GM21825 (cell line): ENCODE data around the gene TMIE.

ENCODE experiments used
- ATAC-seq: cut with Tn5 transposase; IDR thresholded peaks from one replicate; pipeline ENCODE4 v1.9.1; 2021; ENCODE audit warnings: mild to moderate bottlenecking, moderate library complexity; ENCODE audit not compliant: unreplicated experiment

TMIE gene

GRCh38 chr3:46706771-46707582 is 5.8 kb downstream of the TMIE start:
- ATAC-seq: no peak

- no peak for ATAC-seq
Observed at GRCh38 chr3:46707601-46708011, 6.4 kb downstream of the TMIE start.

DNA sequence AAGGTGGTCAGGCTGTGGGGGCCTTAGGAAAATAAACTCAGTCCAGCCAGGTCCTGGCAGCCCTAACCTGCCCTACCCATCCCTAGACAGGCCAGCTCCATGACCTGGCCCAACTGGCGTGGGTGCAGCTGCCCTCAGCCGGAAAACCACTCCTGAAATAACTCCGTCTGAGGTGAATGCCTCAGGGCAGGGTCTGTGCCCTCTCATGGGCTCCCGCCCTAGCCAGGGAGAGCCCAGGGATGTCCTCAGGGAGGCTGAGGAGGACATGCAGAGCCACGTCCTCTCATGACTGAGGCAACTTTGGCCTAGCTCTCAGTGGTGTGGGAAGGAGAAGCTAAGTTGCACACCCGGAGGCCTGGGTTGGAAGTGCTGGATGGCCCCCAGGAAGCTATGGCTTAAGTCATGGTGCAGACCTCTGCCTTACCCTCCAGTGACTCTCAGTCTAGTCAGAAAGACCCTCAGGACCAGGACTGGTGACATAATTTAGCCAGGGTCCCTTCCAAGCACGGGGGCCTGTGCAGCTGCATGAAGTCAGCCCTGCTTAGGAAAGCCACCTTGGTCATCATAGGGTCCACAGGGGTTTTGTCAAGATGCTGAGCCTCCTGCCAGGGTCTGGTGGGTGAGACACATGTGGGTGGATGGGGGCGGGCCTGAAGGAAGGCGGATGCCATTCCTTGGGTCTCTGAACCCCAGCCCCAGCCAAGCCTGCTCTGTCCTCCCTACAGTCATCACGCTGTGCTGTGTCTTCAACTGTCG is 7.4 kb downstream of the TMIE start:
- no peak for ATAC-seq

DNA sequence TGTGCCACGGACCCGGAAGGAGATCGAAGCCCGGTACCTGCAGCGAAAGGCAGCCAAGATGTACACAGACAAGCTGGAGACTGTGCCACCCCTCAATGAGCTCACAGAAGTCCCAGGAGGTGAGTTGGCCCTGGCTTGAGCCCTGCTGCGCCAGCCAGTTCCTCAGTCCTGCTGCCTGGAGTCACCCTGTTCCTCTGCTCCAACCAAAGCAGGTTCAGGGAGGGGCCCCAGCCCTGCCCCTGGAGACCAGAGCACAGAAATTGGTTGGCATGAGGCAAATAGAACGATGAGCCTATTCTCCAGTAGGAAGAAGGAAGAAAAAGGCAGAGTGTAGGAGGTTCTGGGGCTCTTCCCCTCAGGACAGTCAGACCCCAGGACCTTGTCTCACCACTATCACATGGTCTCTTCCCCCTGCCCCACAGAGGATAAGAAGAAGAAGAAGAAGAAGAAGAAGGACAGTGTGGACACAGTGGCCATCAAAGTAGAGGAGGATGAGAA is 8.0 kb downstream of the TMIE start:
- ATAC-seq: no peak

- ATAC-seq: no peak
Observed at GRCh38 chr3:46709721-46710120, 8.5 kb downstream of the TMIE start.

DNA sequence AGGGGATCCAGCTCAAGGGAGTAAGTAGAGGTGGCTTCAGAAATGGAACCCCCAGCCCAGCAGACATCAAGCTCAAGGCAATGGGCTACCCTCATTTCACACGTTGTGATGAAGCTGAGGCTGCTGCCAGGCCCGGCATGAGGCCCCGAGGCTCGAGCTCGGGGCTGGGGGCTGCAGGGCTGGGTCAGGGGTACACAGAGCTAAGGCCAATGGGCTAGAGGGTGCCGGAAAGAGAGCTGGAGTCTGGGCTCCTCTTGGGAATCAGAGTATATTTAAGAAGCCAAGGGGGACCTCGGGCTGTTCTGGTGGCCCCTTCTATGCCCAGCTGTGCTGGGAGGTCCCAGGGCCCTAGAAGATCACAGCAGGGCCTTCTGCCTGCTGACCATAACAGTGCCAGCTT is 9.0 kb downstream of the TMIE start:
- no peak for ATAC-seq

DNA sequence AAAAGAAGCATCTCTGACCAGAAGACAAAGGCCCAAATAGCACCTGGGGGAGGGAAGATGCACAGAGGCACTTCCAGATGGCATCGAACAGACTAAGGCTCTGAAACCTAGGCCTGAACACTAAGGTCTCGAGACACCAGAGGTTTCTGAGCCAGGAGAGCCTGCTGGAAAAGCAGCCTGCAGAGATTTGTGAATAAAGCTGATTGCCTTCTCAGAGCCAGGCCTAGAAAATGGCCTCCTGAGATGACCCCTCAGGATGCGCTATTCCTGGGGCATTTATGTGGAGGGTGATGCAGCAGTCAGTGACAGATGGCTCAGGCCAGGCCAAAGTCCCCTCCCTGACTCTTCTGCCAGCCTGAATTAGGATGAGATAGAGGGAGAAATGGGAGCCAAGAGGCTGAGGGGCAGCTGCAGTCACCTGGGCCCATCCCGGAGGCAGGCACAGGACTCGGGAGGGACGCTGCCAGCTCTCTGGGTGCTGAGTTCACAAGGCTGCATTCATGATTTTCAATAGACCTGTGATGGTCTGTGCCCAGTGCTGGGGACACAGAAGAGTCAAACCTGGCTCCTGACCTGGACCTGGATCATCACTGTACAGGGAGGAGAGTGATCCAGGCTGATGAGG is 9.6 kb downstream of the TMIE start:
- no peak for ATAC-seq

DNA sequence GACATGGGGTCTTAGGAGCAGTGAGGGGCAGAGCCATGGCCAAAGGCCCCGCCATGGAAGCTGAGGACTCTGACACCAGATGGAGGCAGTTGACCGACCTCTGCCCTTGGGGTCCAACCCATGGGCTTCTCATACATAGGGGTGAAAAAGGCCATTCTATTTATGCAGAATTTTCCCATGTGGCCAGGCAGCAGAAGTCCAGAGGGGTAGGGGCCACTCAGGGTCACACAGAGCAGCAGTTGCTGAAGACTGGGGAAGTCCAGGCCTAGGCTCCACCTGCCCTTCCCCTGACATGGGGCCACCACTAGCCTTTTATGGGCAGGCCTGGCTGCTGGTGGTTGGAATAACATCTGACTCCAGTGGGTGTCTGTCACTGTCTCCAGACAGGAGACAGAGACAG is 10.1 kb downstream of the TMIE start:
- no peak for ATAC-seq

- no peak for ATAC-seq
Observed at GRCh38 chr3:46711760-46712159, 10.6 kb downstream of the TMIE start.

GRCh38 chr3:46712191-46713049 is 11.2 kb downstream of the TMIE start:
- ATAC-seq: no peak

DNA sequence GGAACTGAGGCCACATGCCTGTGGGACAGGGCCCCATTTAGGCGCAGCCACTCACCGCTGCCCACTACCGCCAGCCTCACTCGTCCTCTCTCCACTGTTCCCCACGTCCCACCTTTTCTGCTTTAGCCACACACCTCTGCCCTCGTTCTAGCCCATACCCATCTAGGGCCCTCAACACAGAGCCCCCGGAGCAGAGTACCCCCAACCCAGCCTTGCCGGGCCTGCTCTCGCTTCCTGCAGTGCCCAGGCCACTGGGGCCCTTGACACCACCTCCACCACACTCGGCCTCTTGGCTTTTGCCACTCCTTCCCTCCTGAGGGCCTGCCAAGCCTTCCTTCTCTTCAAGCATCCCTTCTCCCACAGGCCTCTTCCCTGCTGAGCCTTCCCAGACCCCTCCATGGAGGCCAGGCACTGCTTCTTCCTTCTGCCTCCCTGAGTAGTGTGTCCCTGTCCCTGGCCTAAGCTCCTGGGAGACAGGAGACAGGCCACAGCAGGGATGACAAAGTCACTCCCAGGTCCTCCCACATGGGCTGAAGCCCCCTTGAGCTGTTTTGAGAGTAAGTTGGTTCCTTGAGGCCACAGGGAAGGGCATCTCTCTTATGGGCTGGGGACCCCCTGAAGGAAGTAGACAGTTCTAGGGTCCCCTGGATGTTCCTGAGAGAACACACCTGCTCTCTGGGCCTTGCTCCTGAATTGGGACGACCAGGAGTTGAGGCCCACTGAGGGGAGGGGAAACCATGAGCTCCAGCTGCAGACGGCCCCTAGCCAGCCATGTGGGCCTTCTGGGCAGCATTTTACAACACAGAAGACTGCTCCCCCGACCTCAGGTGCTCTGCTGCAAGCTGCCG is 12.1 kb downstream of the TMIE start:
- ATAC-seq: no peak

DNA sequence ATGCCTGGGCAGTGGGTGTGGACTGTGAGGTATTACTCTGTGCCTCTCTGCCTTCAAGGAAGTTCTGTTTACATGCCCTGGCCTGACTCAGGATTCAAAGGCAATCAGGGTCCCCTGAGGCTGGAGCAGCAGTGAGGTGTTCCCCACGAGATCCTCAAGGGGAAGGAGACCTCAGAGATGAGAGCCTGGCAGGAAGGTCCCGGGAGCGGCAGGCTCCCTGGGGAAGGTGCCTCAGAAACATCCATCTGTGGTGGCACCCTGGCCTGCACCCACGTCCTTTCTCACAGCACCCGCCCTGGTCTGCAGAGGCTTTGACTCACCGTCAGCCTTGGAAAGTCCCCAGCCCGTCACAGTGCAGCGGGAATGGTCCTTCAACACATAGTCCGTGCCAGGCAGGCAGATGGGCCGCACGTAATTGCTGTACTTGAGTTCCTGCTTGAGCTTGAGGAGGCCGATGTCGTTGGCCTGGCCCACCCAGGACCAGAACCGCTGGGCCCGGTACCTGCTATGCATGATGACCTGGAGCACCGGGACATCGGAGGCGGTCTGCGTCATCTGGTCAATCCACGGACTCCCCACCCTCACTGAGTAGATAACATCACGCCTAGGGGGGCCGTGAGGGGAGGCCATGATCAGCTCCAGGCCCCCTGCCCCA is 12.8 kb downstream of the TMIE start:
- ATAC-seq: peak; percentile 43

- no peak for ATAC-seq
Observed at GRCh38 chr3:46714728-46715506, 13.7 kb downstream of the TMIE start.

- ATAC-seq: no peak
Observed at GRCh38 chr3:46715507-46716175, 14.4 kb downstream of the TMIE start.

- ATAC-seq: no peak
Observed at GRCh38 chr3:46716461-46717441, 15.6 kb downstream of the TMIE start.

- no peak for ATAC-seq
Observed at GRCh38 chr3:46717447-46718231, 16.4 kb downstream of the TMIE start, which contains the start of gene PRSS50. Gene PRSS50 (minus strand): TSS chr3:46717869. CDS start chr3:46717824, 45 bp downstream.
